Measurements from ENCODE around the gene ARHGAP28. TPM values are rescaled to one million over a fixed set of nuclear protein-coding genes. Genes with fewer than 3 reads are reported as not detected.
A peak's percentile ranks its signal among the peaks of the same experiment; 100 is the strongest.

Gene ARHGAP28
- total RNA-seq, 4 donors from 2014 or later: 1.1 to 26.3 (median 2.6) TPM

- intact Hi-C loops (cut with DNase I; ENCODE audit: low total_unique reads) (loop anchor here (2.0 kb wide), 1 partner anchor 343 kb away; no protein-coding TSS in a partner anchor), in situ Hi-C loops (cut with MboI; ENCODE audit: low pct_ligation_motif_present in 1 of 4, low pct_unique_long_range_greater_than_20kb in 1 of 4, low sequenced_read_pairs in 3 of 4) (loop anchor here (10.0 to 25.0 kb wide), 5 partner anchors 331 to 1024 kb away; partner anchors contain the start of gene TMEM200C (in 3 of the 4))
- 20 to 26% methylated on average over 2 to 4 of the region's 4 CpGs for WGBS, 2 donors (ENCODE audit: low coverage in 1 of 2)
- no peak for TF ChIP-seq POLR2AphosphoS5 (IDR thresholded peaks at IDR 0.05)
- peak; percentile 51 to 61 (median 57) for TF ChIP-seq CTCF (IDR thresholded peaks at IDR 0.05)
- no peaks in the 10 kb centered on the region for H3K36me3 ChIP-seq
- DNase-seq: peak; percentile 14
- no peaks in the 10 kb centered on the region for H3K9me3 ChIP-seq
- no peaks in the 10 kb centered on the region for H3K27me3 ChIP-seq
- peaks cover 0 to 4% (median 0%) of the 10 kb centered on the region in 4 donors for H3K4me1 ChIP-seq
- H3K27ac ChIP-seq: no peak overlapping the region
- H3K4me3 ChIP-seq: no peak overlapping the region
These were observed 156.7 kb downstream of the ARHGAP28 start for GRCh38 chr18:6885992-6886796.

GRCh38 chr18:6886797-6887330, 157.3 kb downstream of the ARHGAP28 start:
- no peaks in the 10 kb centered on the region for H3K9me3 ChIP-seq
- TF ChIP-seq POLR2A (IDR thresholded peaks at IDR 0.05) (no peak), POLR2AphosphoS5 (IDR thresholded peaks at IDR 0.05) (no peak), CTCF (IDR thresholded peaks at IDR 0.05) (no peak), EP300 (IDR thresholded peaks at IDR 0.05; ENCODE audit: low read depth) (no peak)
- H3K4me3 ChIP-seq: no peak overlapping the region
- intact Hi-C loops (cut with DNase I; ENCODE audit: low total_unique reads) (loop anchor here (2.0 kb wide), 1 partner anchor 344 kb away; no protein-coding TSS in a partner anchor), in situ Hi-C loops (cut with MboI; ENCODE audit: low pct_ligation_motif_present in 1 of 4, low pct_unique_long_range_greater_than_20kb in 1 of 4, low sequenced_read_pairs in 3 of 4) (loop anchor here (10.0 to 25.0 kb wide), 5 partner anchors 332 to 1025 kb away; partner anchors contain the start of gene TMEM200C (in 3 of the 4))
- peaks cover 0 to 3% (median 0%) of the 10 kb centered on the region in 4 donors for H3K4me1 ChIP-seq
- no peak overlapping the region for H3K27ac ChIP-seq
- H3K27me3 ChIP-seq: no peaks in the 10 kb centered on the region
- WGBS, 2 donors (ENCODE audit: low coverage in 1 of 2): 44 to 74% methylated on average over 2 to 6 of the region's 6 CpGs
- no peak for DNase-seq
- no peaks in the 10 kb centered on the region for H3K36me3 ChIP-seq

GRCh38 chr18:6891788-6892187, 162.3 kb downstream of the ARHGAP28 start:
- Histone ChIP-seq H3K27ac (no peak overlapping the region), H3K4me1 (no peaks in the 10 kb centered on the region), H3K36me3 (no peaks in the 10 kb centered on the region), H3K4me3 (no peak overlapping the region), H3K27me3 (no peaks in the 10 kb centered on the region), H3K9me3 (no peaks in the 10 kb centered on the region)
- whole genome bisulfite sequencing, 2 donors (ENCODE audit: low coverage in 1 of 2): 89% methylated on average over 3 of the region's 3 CpGs; no CpG with 5 or more reads in 1 of the 2 donors
- no peak for TF ChIP-seq POLR2AphosphoS5 (IDR thresholded peaks at IDR 0.05)
- no peak for TF ChIP-seq POLR2A (IDR thresholded peaks at IDR 0.05)
- no peak for DNase-seq
- intact Hi-C loops (cut with DNase I; ENCODE audit: low total_unique reads): loop anchor here (10.0 kb wide), 1 partner anchor 1017 kb away; no protein-coding TSS in a partner anchor
- in situ Hi-C loops (cut with MboI; ENCODE audit: low pct_ligation_motif_present in 1 of 4, low pct_unique_long_range_greater_than_20kb in 1 of 4, low sequenced_read_pairs in 3 of 4): loop anchor here (25.0 kb wide), 3 partner anchors 354 to 1029 kb away; partner anchors contain the start of gene TMEM200C (in 3 of the 4)

GRCh38 chr18:6901286-6901926, 171.9 kb downstream of the ARHGAP28 start:
- in situ Hi-C loops (cut with MboI; ENCODE audit: low pct_ligation_motif_present in 1 of 4, low pct_unique_long_range_greater_than_20kb in 1 of 4, low sequenced_read_pairs in 3 of 4): loop anchor here in 2 of 4 donors (25.0 kb wide), 2 partner anchors 111 to 261 kb away; no protein-coding TSS in a partner anchor
- intact Hi-C loops (cut with DNase I; ENCODE audit: low total_unique reads): no loop called here
- Histone ChIP-seq H3K9me3 (no peaks in the 10 kb centered on the region), H3K27me3 (no peaks in the 10 kb centered on the region), H3K4me3 (no peak overlapping the region), H3K27ac (no peak overlapping the region), H3K4me1 (no peaks in the 10 kb centered on the region), H3K36me3 (no peaks in the 10 kb centered on the region)
- TF ChIP-seq CTCF (IDR thresholded peaks at IDR 0.05): no peak
- no peak for TF ChIP-seq POLR2AphosphoS5 (IDR thresholded peaks at IDR 0.05)
- no peak for TF ChIP-seq EP300 (IDR thresholded peaks at IDR 0.05; ENCODE audit: low read depth)
- TF ChIP-seq POLR2A (IDR thresholded peaks at IDR 0.05): no peak
- no peak for DNase-seq
- WGBS, 2 donors (ENCODE audit: low coverage in 1 of 2): 64 to 81% methylated on average over 2 to 3 of the region's 3 CpGs

All from transverse colon (tissue), 4 donors.